Panc1 (cell line): ENCODE results near the gene DERL2.

ENCODE experiments used
- POLR2AphosphoS5 ChIP-seq: IDR thresholded peaks from 2 replicates; pipeline ENCODE4 v1.6.1; 2012; ENCODE audit warnings: mild to moderate bottlenecking, low read depth, low read length, moderate library complexity
- TF ChIP-seq, protein P1 (sequence below), 2 experiments: IDR thresholded peaks; 2 replicates each; pipeline ENCODE4 v1.6.1; 2011 to 2012; ENCODE audit warnings: low read depth in 2 of 2, control low read depth in 1 of 2, low read length in 1 of 2, mild to moderate bottlenecking in 1 of 2, moderate library complexity in 1 of 2; ENCODE audit not compliant: insufficient read depth in 1 of 2

DNA sequence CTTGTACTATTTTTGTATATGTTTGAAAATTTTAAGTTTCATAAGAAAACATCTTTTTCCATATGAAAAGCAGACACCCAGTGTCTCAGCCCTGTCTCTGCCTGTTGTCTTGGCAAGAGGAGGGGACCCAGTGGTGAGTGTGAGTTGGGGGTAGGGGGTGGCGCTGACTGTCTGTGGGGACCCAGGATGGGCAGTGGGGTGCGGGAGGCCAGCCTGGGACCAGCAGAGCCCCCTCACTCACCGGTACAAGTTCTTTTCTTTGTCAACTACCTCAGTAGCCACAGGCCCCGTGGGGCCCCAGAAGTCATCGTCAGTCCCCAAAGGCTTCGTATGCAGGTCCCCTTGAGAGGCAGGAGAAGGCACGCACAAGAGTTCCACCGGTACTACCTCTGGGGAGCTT, 46.6 kb upstream of the DERL2 start:
- TF ChIP-seq POLR2AphosphoS5, result no peak
- TF ChIP-seq, protein P1, sequence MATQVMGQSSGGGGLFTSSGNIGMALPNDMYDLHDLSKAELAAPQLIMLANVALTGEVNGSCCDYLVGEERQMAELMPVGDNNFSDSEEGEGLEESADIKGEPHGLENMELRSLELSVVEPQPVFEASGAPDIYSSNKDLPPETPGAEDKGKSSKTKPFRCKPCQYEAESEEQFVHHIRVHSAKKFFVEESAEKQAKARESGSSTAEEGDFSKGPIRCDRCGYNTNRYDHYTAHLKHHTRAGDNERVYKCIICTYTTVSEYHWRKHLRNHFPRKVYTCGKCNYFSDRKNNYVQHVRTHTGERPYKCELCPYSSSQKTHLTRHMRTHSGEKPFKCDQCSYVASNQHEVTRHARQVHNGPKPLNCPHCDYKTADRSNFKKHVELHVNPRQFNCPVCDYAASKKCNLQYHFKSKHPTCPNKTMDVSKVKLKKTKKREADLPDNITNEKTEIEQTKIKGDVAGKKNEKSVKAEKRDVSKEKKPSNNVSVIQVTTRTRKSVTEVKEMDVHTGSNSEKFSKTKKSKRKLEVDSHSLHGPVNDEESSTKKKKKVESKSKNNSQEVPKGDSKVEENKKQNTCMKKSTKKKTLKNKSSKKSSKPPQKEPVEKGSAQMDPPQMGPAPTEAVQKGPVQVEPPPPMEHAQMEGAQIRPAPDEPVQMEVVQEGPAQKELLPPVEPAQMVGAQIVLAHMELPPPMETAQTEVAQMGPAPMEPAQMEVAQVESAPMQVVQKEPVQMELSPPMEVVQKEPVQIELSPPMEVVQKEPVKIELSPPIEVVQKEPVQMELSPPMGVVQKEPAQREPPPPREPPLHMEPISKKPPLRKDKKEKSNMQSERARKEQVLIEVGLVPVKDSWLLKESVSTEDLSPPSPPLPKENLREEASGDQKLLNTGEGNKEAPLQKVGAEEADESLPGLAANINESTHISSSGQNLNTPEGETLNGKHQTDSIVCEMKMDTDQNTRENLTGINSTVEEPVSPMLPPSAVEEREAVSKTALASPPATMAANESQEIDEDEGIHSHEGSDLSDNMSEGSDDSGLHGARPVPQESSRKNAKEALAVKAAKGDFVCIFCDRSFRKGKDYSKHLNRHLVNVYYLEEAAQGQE (IDR thresholded peaks at IDR 0.05; ENCODE audit: insufficient read depth in 1 of 2, low read depth in 2 of 2, low read length in 1 of 2), result no peak
